ENCODE data around the gene MCTP2.

DNA sequence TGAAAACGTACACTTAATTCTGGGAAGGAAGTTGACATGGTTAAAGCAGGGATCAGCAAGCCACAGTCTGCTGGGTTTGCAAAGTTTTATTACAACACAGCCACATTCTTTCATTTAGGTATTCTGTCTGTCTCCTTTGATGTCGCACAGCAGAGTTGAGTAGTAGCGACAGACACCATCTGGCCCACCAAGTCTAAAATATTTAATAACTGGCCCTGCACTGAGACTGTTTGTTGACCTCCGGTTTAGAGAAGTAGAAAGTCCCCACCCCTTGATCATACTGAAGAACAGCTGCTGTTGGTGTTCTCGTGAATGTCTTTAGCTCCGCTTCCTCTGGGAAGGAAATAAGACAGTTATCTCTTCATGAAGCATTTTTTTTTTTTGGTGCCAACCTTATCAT is 66.2 kb downstream of the MCTP2 start:
- TF ChIP-seq, protein P1, sequence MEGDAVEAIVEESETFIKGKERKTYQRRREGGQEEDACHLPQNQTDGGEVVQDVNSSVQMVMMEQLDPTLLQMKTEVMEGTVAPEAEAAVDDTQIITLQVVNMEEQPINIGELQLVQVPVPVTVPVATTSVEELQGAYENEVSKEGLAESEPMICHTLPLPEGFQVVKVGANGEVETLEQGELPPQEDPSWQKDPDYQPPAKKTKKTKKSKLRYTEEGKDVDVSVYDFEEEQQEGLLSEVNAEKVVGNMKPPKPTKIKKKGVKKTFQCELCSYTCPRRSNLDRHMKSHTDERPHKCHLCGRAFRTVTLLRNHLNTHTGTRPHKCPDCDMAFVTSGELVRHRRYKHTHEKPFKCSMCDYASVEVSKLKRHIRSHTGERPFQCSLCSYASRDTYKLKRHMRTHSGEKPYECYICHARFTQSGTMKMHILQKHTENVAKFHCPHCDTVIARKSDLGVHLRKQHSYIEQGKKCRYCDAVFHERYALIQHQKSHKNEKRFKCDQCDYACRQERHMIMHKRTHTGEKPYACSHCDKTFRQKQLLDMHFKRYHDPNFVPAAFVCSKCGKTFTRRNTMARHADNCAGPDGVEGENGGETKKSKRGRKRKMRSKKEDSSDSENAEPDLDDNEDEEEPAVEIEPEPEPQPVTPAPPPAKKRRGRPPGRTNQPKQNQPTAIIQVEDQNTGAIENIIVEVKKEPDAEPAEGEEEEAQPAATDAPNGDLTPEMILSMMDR (IDR thresholded peaks at IDR 0.05), result no peak
- TF ChIP-seq POLR2A (IDR thresholded peaks at IDR 0.05), result no peak
